H1 (cell line): ENCODE measurements around the gene SCCPDH. TPM values are rescaled to one million over a fixed set of nuclear protein-coding genes. Genes with fewer than 3 reads are reported as not detected.

Experiments used
- CTCF ChIA-PET: fragments of 300-600 bp; sonication (Branson Sonifier 250); formaldehyde crosslinking; loops from one replicate; lab custom pipeline; 2021; ENCODE audit not compliant: partially characterized antibody; lab: Charles Lee
- POLR2A ChIA-PET: fragments of 300-600 bp; sonication (Branson Sonifier 250); formaldehyde crosslinking; loops from one replicate; lab custom pipeline; 2021; ENCODE audit warnings: inconsistent platforms; ENCODE audit not compliant: partially characterized antibody; lab: Charles Lee
- DNase-seq, 2 experiments: peaks; one replicate each; pipeline versions ENCODE4 v3.0.0 to v3.0.0-alpha.2; 2010 to 2022; ENCODE audit warnings: low spot score in 2 of 2, low read depth in 1 of 2, mixed read lengths in 1 of 2
- FAIRE-seq: peaks from 2 replicates; lab custom pipeline; 2011; peaks lifted over from hg19 to GRCh38; lab: Jason Lieb, UNC
- H2AFZ ChIP-seq: 2 replicates; pipeline ENCODE4 v1.8.1; 2012; ENCODE audit warnings: low read length, inconsistent platforms
- H2AK5ac ChIP-seq: 2 replicates; pipeline ENCODE4 v1.6.1; 2013; ENCODE audit warnings: low read depth, low read length
- H2BK120ac ChIP-seq: replicated peaks from 2 replicates; pipeline ENCODE3; 2013; ENCODE audit warnings: low read depth, low read length, inconsistent platforms
- H2BK12ac ChIP-seq: 2 replicates; pipeline ENCODE4 v1.6.1; 2013; ENCODE audit warnings: low read depth, low read length
- H2BK15ac ChIP-seq: 2 replicates; pipeline ENCODE4 v1.6.1; 2013; ENCODE audit warnings: low read length
- H2BK20ac ChIP-seq: 2 replicates; pipeline ENCODE4 v1.6.1; 2013; ENCODE audit warnings: low read length
- H2BK5ac ChIP-seq: 2 replicates; pipeline ENCODE4 v1.6.1; 2013; ENCODE audit warnings: low read depth, low read length
- H3K14ac ChIP-seq: 2 replicates; pipeline ENCODE4 v1.6.1; 2013; ENCODE audit warnings: inconsistent platforms; ENCODE audit not compliant: insufficient read length
- H3K18ac ChIP-seq: 2 replicates; pipeline ENCODE4 v1.6.1; 2013; ENCODE audit warnings: low read length; ENCODE audit errors: extremely low read depth
- H3K23ac ChIP-seq: 2 replicates; pipeline ENCODE4 v1.6.1; 2013; ENCODE audit warnings: inconsistent platforms; ENCODE audit not compliant: insufficient read length
- H3K23me2 ChIP-seq: 2 replicates; pipeline ENCODE4 v1.6.1; 2013; ENCODE audit warnings: low read depth, low read length
- H3K27ac ChIP-seq: 2 replicates; pipeline ENCODE4 v1.6.1; 2011; ENCODE audit warnings: low read depth, low read length, inconsistent platforms
- H3K27me3 ChIP-seq, 4 experiments: replicated peaks in 1 of 4; 1 replicate in 1 of 4; 2 replicates in 3 of 4; pipeline versions ENCODE4 v1.6.1 to v1.8.1; 2011 to 2013; ENCODE audit warnings: low read length in 3 of 4, mild to moderate bottlenecking in 3 of 4, inconsistent platforms in 2 of 4, mixed read lengths in 2 of 4, moderate library complexity in 1 of 4; ENCODE audit not compliant: control insufficient read depth in 3 of 4, insufficient read depth in 3 of 4; ENCODE audit errors: extremely low read depth in 1 of 4
- H3K36me3 ChIP-seq, 4 experiments: 2 replicates each; pipeline versions ENCODE4 v1.6.1 to v1.8.1; 2011 to 2013; ENCODE audit warnings: mild to moderate bottlenecking in 4 of 4, low read length in 3 of 4, moderate library complexity in 2 of 4, control low read depth in 1 of 4, inconsistent platforms in 1 of 4; ENCODE audit not compliant: insufficient read depth in 4 of 4, control insufficient read depth in 2 of 4
- H3K4ac ChIP-seq: replicated peaks from 2 replicates; pipeline ENCODE3; 2013; ENCODE audit warnings: low read length, low read depth, mixed read lengths, inconsistent platforms; ENCODE audit not compliant: insufficient read length
- H3K4me1 ChIP-seq, 4 experiments: replicated peaks in 1 of 4; 1 replicate in 1 of 4; 2 replicates in 3 of 4; pipeline versions ENCODE4 v1.6.1 to v1.8.1; 2011 to 2013; ENCODE audit warnings: low read length in 3 of 4, inconsistent platforms in 2 of 4, mixed read lengths in 1 of 4; ENCODE audit not compliant: insufficient read depth in 4 of 4, control insufficient read depth in 3 of 4
- H3K4me2 ChIP-seq, 2 experiments: 2 replicates each; pipeline versions ENCODE4 v1.6.1 to v1.8.1; 2011 to 2013; ENCODE audit warnings: low read depth in 2 of 2, low read length in 2 of 2, control low read depth in 1 of 2, inconsistent platforms in 1 of 2, mild to moderate bottlenecking in 1 of 2; ENCODE audit not compliant: insufficient read depth in 1 of 2
- H3K4me3 ChIP-seq, 4 experiments: fragments of 200-600, 300-600 bp in 1 of 4; sonication (generic), shearing (Covaris generic), sonication (Bioruptor Twin) in 1 of 4; 2 replicates each; pipeline versions ENCODE4 v1.5.1 to v1.8.1; 2011 to 2016; ENCODE audit warnings: low read length in 4 of 4, low read depth in 3 of 4, control low read depth in 2 of 4, inconsistent platforms in 2 of 4, mild to moderate bottlenecking in 2 of 4, mixed read lengths in 1 of 4, moderate library complexity in 1 of 4; ENCODE audit not compliant: insufficient read depth in 2 of 4; ENCODE audit errors: extremely low read depth in 1 of 4
- H3K56ac ChIP-seq: replicated peaks from 2 replicates; pipeline ENCODE3; 2013; ENCODE audit warnings: low read depth, mild to moderate bottlenecking, mixed read lengths, low read length, inconsistent platforms; ENCODE audit not compliant: insufficient read length
- H3K79me1 ChIP-seq: 2 replicates; pipeline ENCODE4 v1.6.1; 2013; ENCODE audit warnings: low read depth, low read length, control low read depth
- H3K79me2 ChIP-seq, 2 experiments: 2 replicates each; pipeline versions ENCODE4 v1.6.1 to v1.8.1; 2012 to 2013; ENCODE audit warnings: low read length in 2 of 2, mild to moderate bottlenecking in 2 of 2, inconsistent platforms in 1 of 2; ENCODE audit not compliant: insufficient read depth in 2 of 2, control insufficient read depth in 1 of 2
- H3K9ac ChIP-seq, 4 experiments: replicated peaks in 1 of 4; 1 replicate in 1 of 4; 2 replicates in 3 of 4; pipeline versions ENCODE4 v1.6.1 to v1.8.1; 2011 to 2013; ENCODE audit warnings: low read depth in 3 of 4, low read length in 3 of 4, control low read depth in 2 of 4, mild to moderate bottlenecking in 2 of 4, moderate library complexity in 2 of 4, inconsistent platforms in 1 of 4; ENCODE audit errors: extremely low read depth in 1 of 4
- H3K9me3 ChIP-seq, 2 experiments: 2 replicates each; pipeline versions ENCODE4 v1.6.1 to v1.8.1; 2012 to 2013; ENCODE audit warnings: mild to moderate bottlenecking in 2 of 2, moderate library complexity in 2 of 2, control low read depth in 1 of 2, inconsistent platforms in 1 of 2, low read depth in 1 of 2, low read length in 1 of 2, mixed read lengths in 1 of 2; ENCODE audit not compliant: insufficient read depth in 2 of 2
- H4K20me1 ChIP-seq, 2 experiments: replicated peaks in 1 of 2; 2 replicates each; pipeline versions ENCODE3 to v1.8.1; 2011 to 2013; ENCODE audit warnings: inconsistent platforms in 2 of 2, low read length in 2 of 2, mild to moderate bottlenecking in 1 of 2; ENCODE audit not compliant: insufficient read depth in 2 of 2, control insufficient read depth in 1 of 2
- H4K5ac ChIP-seq: 2 replicates; pipeline ENCODE4 v1.6.1; 2013; ENCODE audit warnings: low read length, low read depth, mixed read lengths, inconsistent platforms; ENCODE audit not compliant: insufficient read length
- H4K8ac ChIP-seq: 2 replicates; pipeline ENCODE4 v1.8.0; 2013; ENCODE audit warnings: mild to moderate bottlenecking, moderate library complexity, low read length, inconsistent platforms; ENCODE audit not compliant: insufficient read depth; ENCODE audit errors: extremely low read depth
- H4K91ac ChIP-seq: replicated peaks from 2 replicates; pipeline ENCODE3; 2013; ENCODE audit warnings: low read length, mixed read lengths, inconsistent platforms; ENCODE audit not compliant: insufficient read length
- BCL11A ChIP-seq, 2 experiments: IDR thresholded peaks; one replicate each; pipeline ENCODE4 v1.6.1; 2011; ENCODE audit warnings: low read depth in 2 of 2, low read length in 2 of 2, mild to moderate bottlenecking in 2 of 2
- BRCA1 ChIP-seq: IDR thresholded peaks from 2 replicates; pipeline ENCODE4 v1.6.1; 2012; ENCODE audit warnings: low read depth, low read length, improper control_type of control experiment
- CBX5 ChIP-seq: fragments of 300-800, 300-1000 bp; sonication (generic); IDR thresholded peaks from 2 replicates; pipeline ENCODE4 v1.7.1; 2016; ENCODE audit warnings: antibody characterized with exemption, low read length, low read depth
- EZH2 ChIP-seq: fragments of 200-600 bp; sonication (generic); IDR thresholded peaks from 2 replicates; pipeline ENCODE4 v1.7.1; 2012; ENCODE audit warnings: low read depth, mild to moderate bottlenecking, moderate library complexity, low read length, inconsistent platforms; ENCODE audit not compliant: severe bottlenecking
- FOSL1 ChIP-seq: IDR thresholded peaks from 2 replicates; pipeline ENCODE4 v1.6.1; 2011; ENCODE audit warnings: mild to moderate bottlenecking, low read depth, low read length, moderate library complexity; ENCODE audit not compliant: insufficient read depth
- HDAC6 ChIP-seq: IDR thresholded peaks from one replicate; pipeline ENCODE4 v1.7.1; 2012; ENCODE audit warnings: low read depth, mild to moderate bottlenecking, inconsistent platforms, low read length, moderate library complexity
- KDM4A ChIP-seq: IDR thresholded peaks from one replicate; pipeline ENCODE4 v1.7.1; 2012; ENCODE audit warnings: low read depth, mild to moderate bottlenecking, moderate library complexity, low read length, inconsistent platforms; ENCODE audit not compliant: severe bottlenecking
- NRF1 ChIP-seq: IDR thresholded peaks from 2 replicates; pipeline ENCODE4 v1.6.1; 2011; ENCODE audit warnings: mild to moderate bottlenecking, low read depth, low read length, improper control_type of control experiment
- POLR2AphosphoS5 ChIP-seq: IDR thresholded peaks from 2 replicates; pipeline ENCODE4 v1.6.1; 2011; ENCODE audit warnings: low read depth, low read length
- RFX5 ChIP-seq: IDR thresholded peaks from 2 replicates; pipeline ENCODE4 v1.6.1; 2011; ENCODE audit warnings: low read depth, low read length, improper control_type of control experiment, borderline replicate concordance
- SRF ChIP-seq: IDR thresholded peaks from 2 replicates; pipeline ENCODE4 v1.6.1; 2011; ENCODE audit warnings: mild to moderate bottlenecking, low read depth, low read length, moderate library complexity
- TAF1 ChIP-seq: IDR thresholded peaks from 2 replicates; pipeline ENCODE4 v1.6.1; 2011; ENCODE audit warnings: mild to moderate bottlenecking, low read depth, low read length
- WGBS, 2 experiments: shearing (Covaris generic) in 1 of 2; methylation state at CpG; one replicate each; pipeline versions ENCODE4 v1.1.6 to v1.1.7; 2013 to 2015; ENCODE audit warnings: low lambda C conversion rate in 2 of 2, mixed read lengths in 2 of 2, inconsistent platforms in 1 of 2, low coverage in 1 of 2, missing lambda C conversion rate in 1 of 2; ENCODE audit not compliant: insufficient replicate concordance in 2 of 2, insufficient coverage in 1 of 2, insufficient read length in 1 of 2; ENCODE audit errors: extremely low coverage in 1 of 2, missing lambda C conversion rate in 1 of 2; 5-methylcytosine and 5-hydroxymethylcytosine counted together
- polyA plus RNA-seq, 7 experiments: library from polyadenylated mRNA; depleted of rRNA in 3 of 7; stranded (reverse) in 5 of 7; unstranded in 2 of 7; fragments of >200 nt in 5 of 7; fragments of 200-250 nt in 2 of 7; gene quantifications; 1 replicate in 5 of 7; 2 replicates in 1 of 7; 4 replicates in 1 of 7; pipeline versions ENCODE4 v1.2.1 to v1.2.3, GENCODE V29; 2011 to 2013; ENCODE audit warnings: missing spikeins in 2 of 7, mixed read lengths in 2 of 7
- total RNA-seq: library from RNA; stranded (reverse); fragmentation: NEBNext Ultra II Directional; extraction: Animal tissue kit (Norgen Biotek cat#: 25700); gene quantifications from 2 replicates; pipeline ENCODE4 v1.2.1, GENCODE V29; 2021

SCCPDH gene
- total and polyA plus RNA-seq, 2 of the 8 experiments (the other 6 are each of a cell fraction or from before 2014, with no cell fraction given), result 9.5 to 17.0 TPM

- Histone ChIP-seq H3K4me3 (no peak overlapping the region), H4K5ac (no peak overlapping the region), H4K20me1 (no peaks in the 10 kb centered on the region), H3K79me2 (no peaks in the 10 kb centered on the region), H3K18ac (no peak overlapping the region), H3K23ac (no peak overlapping the region), H3K4me1 (peaks cover 4 to 10% (median 7%) of the 10 kb centered on the region in 4 experiments), H3K56ac (no peak overlapping the region), H4K8ac (no peak overlapping the region), H3K27me3 (no peaks in the 10 kb centered on the region), H4K91ac (no peak overlapping the region), H3K79me1 (no peaks in the 10 kb centered on the region), H2BK120ac (peak overlapping the region; percentile 43), H2BK12ac (peak overlapping the region; percentile 84; the same call in 1 of the 2 replicates), H2AFZ (0 out of 2 replicates have a peak overlapping the region, but pooled peaks have one; percentile 27), H3K4ac (no peak overlapping the region), H2AK5ac (no peak overlapping the region), H2BK5ac (no peak overlapping the region), H2BK20ac (peak overlapping the region; percentile 55; the same call in 1 of the 2 replicates), H3K9ac (no peak overlapping the region), H3K14ac (no peak overlapping the region), H3K27ac (no peak overlapping the region), H3K23me2 (no peaks in the 10 kb centered on the region; the same call in 1 of the 2 replicates), H3K9me3 (no peaks in the 10 kb centered on the region), H3K36me3 (no peaks in the 10 kb centered on the region), H2BK15ac (no peak overlapping the region), H3K4me2 (no peak overlapping the region)
- WGBS, 2 experiments, result 92% methylated on average over 11 of the region's 11 CpGs; no CpG with 5 or more reads in 1 of the 2 experiments
- FAIRE-seq (no peak), DNase-seq (no peak)
- ChIA-PET CTCF (interaction anchor here (0.6 to 0.9 kb wide), 3 partner anchors 15 to 126 kb away, joined by 3 read pairs; no protein-coding TSS in a partner anchor), POLR2A (no interaction called here)
- TF ChIP-seq SRF (no peak), NRF1 (no peak), KDM4A (no peak), EZH2 (no peak), BCL11A (IDR thresholded peaks at IDR 0.05; ENCODE audit: low read depth in 2 of 2, low read length in 2 of 2) (no peak), TAF1 (no peak), POLR2AphosphoS5 (no peak), BRCA1 (no peak), RFX5 (no peak), FOSL1 (no peak), CBX5 (no peak), HDAC6 (no peak)
Observed at GRCh38 chr1:246815693-246816270, 91.6 kb downstream of the SCCPDH start.
